NCI-H748 treated with DMSO at 0.1 percent for 48 hours (cell line): ENCODE results near the gene ANP32B.
"Not testable (repeated sequence)": the region's sequence is repeated elsewhere in the genome, so short reads cannot be mapped to it uniquely, and the experiment has no call there.

ENCODE experiments used
- DNase-seq: peaks from one replicate; lab custom pipeline; 2025; lab: John Stamatoyannopoulos, UW

ANP32B gene

DNA sequence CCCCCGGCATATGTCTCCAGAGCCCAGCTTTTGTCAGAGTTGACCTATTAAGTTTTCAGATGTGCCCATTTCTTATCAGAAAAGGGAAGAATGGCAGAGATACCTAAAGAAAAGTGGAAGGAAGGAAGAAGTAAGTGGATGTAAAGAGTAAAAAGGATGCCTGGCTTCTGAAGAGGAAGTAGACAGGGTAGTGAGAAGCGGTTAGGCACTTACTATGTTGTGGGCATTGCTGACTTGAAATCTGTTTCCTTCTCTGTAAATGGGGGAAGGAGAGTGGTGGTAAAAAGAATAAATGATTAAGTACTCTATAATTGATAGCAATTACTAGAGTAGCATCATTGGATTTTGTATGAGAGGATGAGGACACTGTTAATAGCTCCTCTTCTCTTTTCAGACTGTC, 9.9 kb downstream of the ANP32B start:
- no peak for DNase-seq

DNA sequence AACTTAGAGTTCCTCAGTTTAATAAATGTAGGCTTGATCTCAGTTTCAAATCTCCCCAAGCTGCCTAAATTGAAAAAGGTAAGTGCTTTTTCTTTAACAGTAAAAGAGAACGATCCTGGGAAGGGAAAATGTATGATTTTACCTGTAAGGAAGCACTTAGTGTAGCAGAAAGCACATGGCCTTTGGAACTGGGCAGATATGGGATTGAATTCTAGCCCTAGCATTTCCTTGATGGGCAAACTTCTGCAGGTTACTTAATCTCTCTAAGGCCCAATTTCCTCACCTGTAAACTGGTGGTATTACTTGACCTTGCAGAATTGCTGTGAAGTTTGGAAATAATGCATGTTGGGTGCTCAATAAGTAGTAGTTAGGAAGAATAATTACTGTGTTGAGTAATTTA, 11.6 kb downstream of the ANP32B start:
- no peak for DNase-seq

- DNase-seq, result not testable (repeated sequence)
Observed at GRCh38 chr9:97996676-97997075, 13.5 kb downstream of the ANP32B start.

- no peak for DNase-seq
Observed at GRCh38 chr9:97997330-97998276, 14.5 kb downstream of the ANP32B start.

DNA sequence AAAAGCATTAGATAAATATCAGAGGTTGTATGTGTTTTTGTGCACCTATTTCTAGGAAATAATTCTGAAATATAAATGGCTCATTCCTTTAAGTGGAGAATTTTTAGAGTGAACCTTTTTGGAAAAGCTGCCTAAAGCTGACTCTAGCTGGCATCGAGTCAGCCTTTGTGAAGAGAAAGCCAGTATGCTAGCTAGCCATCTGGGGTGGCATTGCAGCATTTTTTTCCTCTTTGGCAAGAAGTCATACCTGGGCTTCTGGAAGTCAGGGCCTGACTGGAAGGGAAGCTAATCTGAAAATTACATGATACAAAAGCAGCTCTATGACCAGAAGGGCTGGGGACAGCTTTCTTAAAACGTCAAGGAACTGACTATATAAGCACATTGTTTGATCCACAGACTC, 19.7 kb downstream of the ANP32B start:
- DNase-seq, result no peak

DNA sequence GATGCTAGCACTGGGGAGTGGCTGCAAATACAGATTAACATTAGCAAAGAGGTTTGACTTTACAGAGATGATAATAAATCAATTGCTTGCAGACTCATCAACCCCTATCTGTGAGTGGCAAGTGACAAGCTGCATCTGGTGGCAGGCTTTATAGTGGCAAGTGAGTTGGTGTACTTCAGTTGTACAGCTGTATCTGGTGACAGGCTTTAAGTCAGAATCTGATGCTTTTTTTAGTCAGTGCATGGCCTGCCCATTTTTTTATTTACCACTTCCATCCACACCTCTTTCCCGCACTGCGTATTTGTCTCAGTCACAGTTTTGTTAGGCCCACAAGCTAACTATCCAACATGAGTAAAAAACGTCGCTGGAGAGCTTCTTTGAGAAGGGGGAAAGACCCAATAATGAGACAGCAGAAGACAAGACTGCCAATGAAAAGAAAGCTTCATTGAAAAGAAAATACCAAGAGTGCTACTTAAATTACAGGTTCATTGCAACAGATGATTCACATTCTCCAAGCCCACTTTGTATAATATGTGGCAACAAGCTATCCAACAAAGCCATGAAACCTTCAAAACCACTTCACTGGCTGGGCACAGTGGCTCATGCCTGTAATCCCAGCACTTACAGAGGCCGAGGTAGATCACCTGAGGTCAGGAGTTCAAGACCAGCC, 23.1 kb downstream of the ANP32B start:
- no peak for DNase-seq

DNA sequence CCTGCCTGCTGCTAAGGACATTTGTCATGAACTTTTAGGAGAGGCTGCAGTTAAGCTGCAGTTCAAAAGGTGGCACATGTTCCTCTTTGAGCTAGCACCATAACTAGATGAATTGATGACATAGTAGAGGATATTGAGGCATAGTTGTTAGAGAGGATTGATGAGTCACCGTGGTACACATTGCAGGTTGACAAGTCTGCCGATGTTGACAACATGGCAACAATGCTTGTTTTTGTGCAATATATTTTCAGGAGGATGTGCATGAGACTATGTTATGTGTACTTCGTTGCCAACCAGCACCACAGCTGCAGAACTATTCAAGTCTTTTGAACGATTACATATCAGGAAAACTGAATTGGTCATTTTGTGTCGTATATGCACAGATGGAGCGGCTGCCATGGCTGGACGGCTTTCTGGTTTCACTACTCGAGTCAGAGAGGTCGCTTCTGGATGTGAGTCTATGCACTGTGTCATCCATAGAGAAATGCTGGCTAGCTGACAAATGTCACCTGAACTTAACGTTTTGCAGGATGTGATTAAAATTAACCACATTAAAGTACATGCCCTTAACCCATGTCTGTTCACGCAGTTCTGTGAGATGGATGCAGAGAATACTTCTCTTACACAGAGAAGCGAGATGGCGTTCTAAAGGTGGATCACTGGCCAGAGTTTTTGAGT, 24.2 kb downstream of the ANP32B start:
- no peak for DNase-seq

DNA sequence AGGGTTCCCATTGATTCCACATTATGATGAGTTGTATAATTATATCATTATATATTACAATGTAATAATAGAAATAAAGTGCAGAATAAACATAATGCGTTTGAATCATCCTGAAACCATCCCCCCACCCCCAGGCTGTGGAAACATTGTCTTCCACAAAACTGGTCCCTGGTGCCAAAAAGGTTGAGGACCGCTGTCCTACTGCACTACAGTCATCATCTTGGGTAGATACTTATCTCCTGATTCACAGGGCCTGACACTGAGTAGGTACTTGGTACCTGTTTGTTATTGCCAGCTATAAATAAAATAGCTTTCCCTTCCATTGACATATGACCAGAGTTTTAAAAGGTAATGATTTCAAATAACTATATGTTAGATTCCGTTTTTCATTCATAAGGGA, 25.6 kb downstream of the ANP32B start:
- DNase-seq, result no peak

GRCh38 chr9:98009437-98009836, 26.3 kb downstream of the ANP32B start:
- no peak for DNase-seq

DNA sequence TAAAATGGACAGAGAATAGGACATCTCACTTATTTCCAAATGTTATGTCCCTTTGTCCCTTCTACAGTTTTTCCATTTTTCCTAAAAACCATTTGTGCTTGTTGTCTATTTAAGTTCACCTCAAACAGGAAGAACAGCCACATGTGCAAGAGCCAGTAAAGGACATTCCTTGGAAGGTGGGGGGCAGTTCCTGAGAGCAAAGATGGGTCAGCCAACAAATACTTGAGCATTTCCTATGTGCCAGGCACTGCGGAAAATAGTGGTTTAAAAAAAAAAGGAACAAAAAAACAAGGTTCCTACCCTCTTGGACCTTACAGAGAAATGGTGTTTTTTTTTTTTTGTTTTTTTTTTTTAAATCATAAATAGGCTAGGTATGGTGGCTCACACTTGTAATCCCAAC, 26.8 kb downstream of the ANP32B start:
- DNase-seq, result no peak

GRCh38 chr9:98010445-98010844, 27.3 kb downstream of the ANP32B start:
- DNase-seq, result no peak

GRCh38 chr9:98011122-98011521, 28.0 kb downstream of the ANP32B start:
- no peak for DNase-seq

GRCh38 chr9:98016137-98016680, 33.1 kb downstream of the ANP32B start:
- DNase-seq, result no peak

- no peak for DNase-seq
Observed at GRCh38 chr9:98017306-98017705, 34.2 kb downstream of the ANP32B start.

DNA sequence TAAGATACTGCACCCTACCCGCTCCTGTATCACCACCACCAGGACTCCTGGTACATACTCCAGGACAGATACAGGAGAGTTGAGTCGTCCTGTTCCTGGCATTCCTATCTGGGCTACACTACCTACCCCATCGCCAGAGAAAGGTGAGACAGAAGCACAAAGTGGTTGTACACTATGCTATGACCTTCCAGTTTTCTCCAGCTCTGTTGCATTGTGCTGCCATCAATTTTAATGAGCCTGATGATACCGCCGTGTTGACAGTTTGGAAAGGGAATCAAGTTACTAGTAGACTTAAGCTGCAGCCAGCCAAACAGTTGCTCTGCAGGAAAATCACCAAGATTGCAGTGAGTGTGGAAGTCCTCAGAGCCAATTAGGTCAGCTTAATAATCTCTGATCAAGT, 35.2 kb downstream of the ANP32B start:
- no peak for DNase-seq

- no peak for DNase-seq
Observed at GRCh38 chr9:98019098-98019497, 36.0 kb downstream of the ANP32B start.

- not testable (repeated sequence) for DNase-seq
Observed at GRCh38 chr9:98019869-98020268, 36.7 kb downstream of the ANP32B start.

DNA sequence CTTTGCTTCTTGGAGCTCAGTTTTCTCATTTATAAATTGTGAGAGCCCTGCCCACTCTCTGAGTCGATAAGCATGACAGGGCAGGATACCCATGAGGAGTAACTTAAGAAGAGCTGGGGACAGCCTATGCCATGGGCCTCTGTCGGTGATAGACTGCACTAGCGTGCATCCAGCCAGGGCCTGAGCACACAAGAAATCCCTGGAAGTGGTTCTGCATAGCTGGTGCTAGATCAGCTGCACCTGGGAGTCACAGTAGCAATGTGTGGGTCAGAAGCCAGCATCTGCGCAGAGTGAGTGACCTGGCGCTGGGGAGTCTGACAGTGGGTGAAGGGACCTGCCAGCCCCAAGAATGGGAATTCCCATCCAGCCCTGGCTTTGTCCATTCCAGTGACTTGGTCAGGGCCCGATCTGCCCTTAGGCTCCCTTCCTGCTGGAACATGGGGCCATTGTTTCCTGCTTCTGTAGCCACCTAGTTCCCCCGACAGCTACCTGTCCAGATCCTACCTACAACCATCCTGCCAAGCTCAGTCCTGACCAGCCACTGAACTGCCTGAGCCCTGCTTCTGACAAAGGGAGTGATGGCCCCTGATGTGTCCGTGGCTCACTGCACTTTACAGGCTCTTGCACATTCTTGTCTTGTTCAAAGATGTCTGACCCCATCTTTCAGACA, 37.5 kb downstream of the ANP32B start:
- DNase-seq, result no peak

DNA sequence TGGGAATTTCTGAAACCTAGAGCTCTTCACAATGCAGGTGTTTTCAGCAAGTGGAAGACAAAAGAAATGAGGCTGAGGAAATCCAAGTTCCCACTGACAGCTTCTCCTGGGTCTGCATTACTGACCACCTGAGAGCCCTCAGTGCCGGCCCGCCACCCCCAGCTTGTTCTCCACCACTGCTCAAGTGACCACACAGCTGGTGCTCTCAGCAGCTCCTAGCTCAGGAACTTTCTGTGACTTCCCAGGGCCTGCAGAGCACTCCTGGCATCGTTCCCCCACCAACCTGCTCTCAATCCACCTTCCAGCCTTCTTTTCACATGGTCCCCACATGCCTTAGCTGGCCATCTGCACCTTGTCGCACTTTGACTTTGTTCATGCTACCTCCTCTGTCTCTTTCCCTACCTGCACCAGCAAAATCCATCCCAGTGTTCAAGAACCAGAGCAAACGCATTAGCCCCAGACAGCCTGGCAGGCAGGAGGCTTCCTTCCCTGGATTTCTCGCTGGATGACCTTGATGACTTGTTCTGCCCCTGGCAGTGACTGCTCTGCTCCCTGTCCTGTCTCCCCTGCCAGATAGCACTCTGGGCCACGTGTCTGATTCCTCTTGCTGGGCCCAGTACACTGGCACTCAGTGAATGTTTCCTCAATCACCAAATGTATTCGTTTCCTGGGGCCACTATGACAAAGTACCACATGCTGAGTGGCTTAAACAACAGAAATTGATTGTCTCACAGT, 38.3 kb downstream of the ANP32B start:
- DNase-seq, result no peak

GRCh38 chr9:98022447-98022846, 39.3 kb downstream of the ANP32B start:
- no peak for DNase-seq

DNA sequence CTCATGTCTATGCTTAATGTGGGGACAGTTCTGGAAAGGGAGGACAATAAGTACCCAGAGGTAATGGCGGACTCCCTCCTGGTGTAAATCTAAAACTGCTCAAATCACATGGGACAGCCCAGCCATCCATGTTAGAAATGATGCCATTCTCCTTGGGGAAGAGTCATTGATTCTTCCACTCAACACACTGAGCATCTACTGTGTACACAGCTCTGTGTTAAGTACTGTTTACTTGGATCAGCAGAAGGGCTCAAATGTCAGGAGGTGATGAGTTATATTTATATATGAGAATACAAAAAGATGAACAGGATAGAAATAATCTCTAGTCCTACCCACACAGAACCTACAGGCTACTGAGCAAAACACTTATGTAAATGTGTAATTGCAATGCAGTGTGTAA, 41.6 kb downstream of the ANP32B start:
- no peak for DNase-seq
